HFF-Myc (cell line): ENCODE data around the gene GOLGA5.

Experiments used
- DNase-seq: peaks from one replicate; pipeline ENCODE4 v3.0.0-alpha.2; 2011; ENCODE audit warnings: low read depth; ENCODE audit errors: extremely low read depth
- H3K4me3 ChIP-seq: replicated peaks from 2 replicates; pipeline ENCODE4 v1.5.1; 2011; ENCODE audit warnings: low read depth, mild to moderate bottlenecking, control low read depth, low read length
- CTCF ChIP-seq: IDR thresholded peaks from 2 replicates; pipeline ENCODE4 v1.5.1; 2012; ENCODE audit warnings: mild to moderate bottlenecking, low read depth, low read length, control low read depth; ENCODE audit errors: missing control alignments

GOLGA5 gene

GRCh38 chr14:92785667-92786426, 8.3 kb upstream of the GOLGA5 start:
- TF ChIP-seq CTCF: peak; percentile 19
- H3K4me3 ChIP-seq: no peak overlapping the region
- DNase-seq: peak; percentile 59

GRCh38 chr14:92786427-92786756, 7.7 kb upstream of the GOLGA5 start:
- no peak for DNase-seq
- no peak overlapping the region for H3K4me3 ChIP-seq

GRCh38 chr14:92787554-92787953, 6.6 kb upstream of the GOLGA5 start:
- DNase-seq: no peak
- no peak overlapping the region for H3K4me3 ChIP-seq
- no peak for TF ChIP-seq CTCF

More at GRCh38 chr14:92786427-92786756, 7.7 kb upstream of the GOLGA5 start:
- no peak for TF ChIP-seq CTCF

- no peak for DNase-seq
Measured at GRCh38 chr14:92789457-92790089, 4.5 kb upstream of the GOLGA5 start.

GRCh38 chr14:92792885-92793284, 1.2 kb upstream of the GOLGA5 start:
- no peak overlapping the region for H3K4me3 ChIP-seq
- DNase-seq: no peak
- TF ChIP-seq CTCF: no peak

More at GRCh38 chr14:92789457-92790089, 4.5 kb upstream of the GOLGA5 start:
- TF ChIP-seq CTCF: no peak
- no peak overlapping the region for H3K4me3 ChIP-seq

GRCh38 chr14:92794547-92794941, 439 bp downstream of the GOLGA5 start:
- TF ChIP-seq CTCF: no peak
- DNase-seq: no peak
- H3K4me3 ChIP-seq: peak overlapping the region; percentile 87

- no peak for DNase-seq
- H3K4me3 ChIP-seq: peak overlapping the region; percentile 87
- no peak for TF ChIP-seq CTCF
Measured at GRCh38 chr14:92794961-92795360, 856 bp downstream of the GOLGA5 start.
